Raji (cell line): ENCODE measurements around the gene FBP1.

Source experiments
- POLR2A ChIP-seq: IDR thresholded peaks from 2 replicates; pipeline ENCODE4 v1.6.1; 2011; ENCODE audit warnings: low read depth, low read length, control low read depth; ENCODE audit not compliant: insufficient read depth

Gene FBP1

DNA sequence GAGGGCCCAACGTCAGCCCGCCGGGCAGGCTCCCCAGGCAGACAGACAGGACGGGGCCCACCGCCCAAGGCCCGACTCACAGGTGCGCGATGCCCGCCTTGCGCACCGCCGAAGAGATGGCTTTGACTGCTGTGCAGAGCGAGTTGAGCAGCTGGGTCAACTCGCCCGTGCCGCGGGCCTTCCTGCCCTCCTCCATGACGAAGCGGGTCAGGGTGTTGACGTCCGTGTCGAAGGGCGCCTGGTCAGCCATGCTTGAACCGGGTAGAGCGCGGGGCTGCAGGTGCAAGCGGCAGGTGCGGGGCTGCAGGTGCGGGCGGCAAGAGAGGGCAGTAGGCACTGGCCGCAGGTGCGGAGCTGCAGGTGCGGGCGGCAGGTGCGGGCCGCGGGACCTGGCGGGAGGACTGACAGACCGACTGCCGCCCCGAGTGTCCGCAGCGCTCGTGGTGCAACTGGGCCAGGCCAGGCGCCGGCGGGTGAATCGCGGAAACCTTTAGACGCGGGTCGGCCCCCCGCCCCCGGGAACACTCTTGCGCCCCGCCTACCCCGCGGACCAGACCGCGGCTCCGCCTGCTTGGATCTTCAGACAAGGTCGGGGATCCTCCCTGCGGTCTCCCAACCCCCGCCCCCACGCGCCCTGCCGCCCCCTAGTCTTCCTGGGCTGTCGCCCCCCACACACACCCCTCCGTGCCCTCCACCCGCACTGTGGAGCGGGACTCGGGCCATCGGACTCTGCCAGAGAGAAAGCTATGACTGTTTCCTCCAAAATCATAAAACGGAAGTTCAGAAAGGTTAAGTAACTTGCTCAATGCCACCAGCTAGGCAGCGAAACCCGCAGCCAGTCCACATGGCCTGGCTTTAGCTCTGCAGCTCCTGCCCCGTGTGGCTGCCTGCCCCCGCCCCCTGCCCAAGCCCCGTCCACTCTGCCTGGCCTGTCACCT lies at the start of gene FBP1:
Gene FBP1, minus strand, starts transcription at position 458 of the 938 bp plus-strand sequence. Its CDS starts 208 bp downstream, at position 250.
- TF ChIP-seq POLR2A, result no peak

DNA sequence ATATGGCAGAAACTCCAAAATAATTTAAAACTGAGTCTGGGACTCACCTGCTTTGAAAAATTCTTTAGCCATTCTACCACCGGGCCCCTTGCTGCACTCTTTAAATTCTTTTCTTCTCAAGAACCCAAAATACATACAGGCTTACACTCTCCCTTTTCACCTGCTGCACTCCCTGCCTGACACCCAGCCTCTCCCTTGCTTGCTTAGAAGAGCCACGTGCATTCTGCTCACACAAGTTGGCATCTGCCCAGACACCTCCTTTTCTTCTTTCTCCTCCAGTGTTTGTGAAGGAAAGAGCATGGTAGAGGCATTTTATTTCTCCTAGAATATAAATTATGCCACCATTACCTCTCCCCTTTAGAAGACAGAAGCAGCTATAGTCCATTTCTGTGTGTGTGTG lies 48.1 kb upstream of the FBP1 start:
- TF ChIP-seq POLR2A, result no peak

DNA sequence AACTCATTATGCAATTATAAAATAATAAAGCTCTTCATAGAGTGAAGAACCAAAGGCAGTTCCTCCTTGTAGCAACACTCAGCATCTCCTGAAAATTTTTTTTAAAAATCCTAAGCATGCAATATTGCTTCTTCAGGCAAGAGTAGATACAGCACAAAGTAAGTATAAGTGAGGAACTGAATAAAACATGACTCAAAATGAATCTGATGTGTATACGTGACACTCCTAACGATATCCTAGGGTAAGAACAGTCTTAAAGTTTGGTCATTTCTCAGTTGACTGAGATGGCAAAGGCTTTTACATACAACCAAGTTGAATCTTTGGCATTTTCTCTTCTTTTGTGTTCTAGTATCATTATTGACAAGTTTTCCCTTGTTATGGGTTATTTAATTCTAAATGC lies 46.0 kb upstream of the FBP1 start:
- no peak for TF ChIP-seq POLR2A

DNA sequence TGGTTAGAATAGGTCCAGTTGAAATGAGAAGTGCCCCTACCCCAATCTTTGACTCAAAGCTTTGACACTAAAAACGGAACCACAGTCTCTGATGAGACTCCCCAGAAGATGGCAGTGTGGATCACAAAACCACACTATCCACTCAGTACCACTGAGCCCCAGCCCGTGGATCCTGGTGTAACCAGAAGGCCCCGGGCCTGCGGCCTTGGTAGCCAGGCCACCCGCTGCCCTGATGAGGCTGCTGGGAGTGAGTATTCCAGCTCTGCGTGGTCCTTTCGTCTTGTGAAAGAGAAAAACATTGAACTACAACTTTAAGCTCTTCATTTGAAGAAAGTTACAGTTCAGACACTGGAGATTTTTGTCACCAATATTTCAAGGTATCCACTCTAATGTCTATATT lies 42.2 kb upstream of the FBP1 start:
- TF ChIP-seq POLR2A, result no peak

DNA sequence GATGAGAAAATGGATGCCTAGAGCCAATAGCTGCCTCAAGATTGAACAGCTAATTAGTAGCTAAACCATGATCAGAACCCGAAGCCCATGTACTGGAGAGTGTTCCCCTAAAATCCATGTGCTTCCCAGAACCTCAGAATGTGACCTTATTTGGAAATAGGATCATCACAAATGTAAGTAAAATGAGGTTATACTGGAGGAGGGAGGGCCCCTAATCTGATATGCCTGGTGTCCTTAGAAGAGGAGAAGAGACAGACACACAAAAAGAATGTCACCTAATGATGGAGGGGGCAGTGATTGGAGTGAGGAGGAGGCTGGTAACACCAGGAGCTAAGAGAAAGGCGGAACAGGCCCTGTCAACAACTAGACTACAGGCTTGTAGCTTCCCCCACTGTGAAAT lies 41.3 kb upstream of the FBP1 start:
- no peak for TF ChIP-seq POLR2A

DNA sequence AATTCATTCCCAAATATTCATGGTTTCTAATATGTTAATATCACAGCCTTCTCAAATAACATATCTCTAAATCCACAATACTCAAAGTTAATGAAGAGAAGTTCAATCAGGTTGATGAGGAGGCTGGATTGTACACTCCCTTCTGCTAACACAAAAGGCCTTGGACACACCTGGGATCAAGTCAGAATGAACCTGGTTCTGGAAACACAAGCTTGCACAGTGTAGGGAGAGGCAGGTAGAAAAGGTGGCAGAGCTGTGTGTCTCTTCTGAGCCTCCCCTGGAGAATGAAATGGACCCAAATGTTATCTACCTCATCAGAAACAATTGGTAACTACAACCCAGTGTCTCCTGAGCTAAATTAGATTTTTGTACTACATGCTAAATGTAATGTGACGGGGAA lies 40.7 kb upstream of the FBP1 start:
- TF ChIP-seq POLR2A, result no peak

DNA sequence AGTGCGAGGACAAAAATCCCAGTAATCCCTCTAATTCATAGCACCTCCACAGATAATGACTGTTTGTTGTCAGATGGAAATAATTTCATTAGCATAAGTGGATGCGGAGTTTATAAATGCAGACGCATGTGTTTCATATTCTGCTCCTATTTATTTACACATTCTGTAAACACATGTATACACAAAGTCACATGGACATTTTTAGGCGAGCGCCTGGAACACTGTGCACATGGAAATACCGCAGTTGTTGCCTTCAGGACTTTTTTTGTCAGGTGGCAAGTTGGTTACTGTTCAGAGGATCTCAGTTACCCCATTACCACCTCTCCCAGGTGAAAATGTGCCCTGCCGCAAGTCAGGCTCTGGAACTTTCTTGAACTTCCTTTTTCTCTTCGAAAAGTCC lies 40.3 kb upstream of the FBP1 start:
- TF ChIP-seq POLR2A, result no peak

DNA sequence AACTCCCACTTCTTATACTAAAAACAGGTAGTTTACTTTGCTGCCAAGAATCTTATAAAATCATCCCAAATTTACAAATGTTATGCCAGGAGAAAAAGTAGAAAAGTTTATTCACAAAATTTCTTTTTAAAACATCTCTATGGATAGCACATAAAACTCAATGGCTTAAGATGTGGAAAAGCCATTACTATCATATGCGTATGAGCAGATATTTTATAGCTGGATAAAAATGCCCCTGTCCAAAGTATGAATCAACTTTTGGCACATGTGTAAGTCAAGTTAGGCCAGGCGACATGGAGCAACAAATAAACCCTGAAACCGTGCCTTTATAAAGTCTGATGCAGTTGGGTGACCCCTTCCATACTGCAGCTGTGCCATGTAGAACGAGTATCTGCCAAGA lies 38.6 kb upstream of the FBP1 start:
- no peak for TF ChIP-seq POLR2A

DNA sequence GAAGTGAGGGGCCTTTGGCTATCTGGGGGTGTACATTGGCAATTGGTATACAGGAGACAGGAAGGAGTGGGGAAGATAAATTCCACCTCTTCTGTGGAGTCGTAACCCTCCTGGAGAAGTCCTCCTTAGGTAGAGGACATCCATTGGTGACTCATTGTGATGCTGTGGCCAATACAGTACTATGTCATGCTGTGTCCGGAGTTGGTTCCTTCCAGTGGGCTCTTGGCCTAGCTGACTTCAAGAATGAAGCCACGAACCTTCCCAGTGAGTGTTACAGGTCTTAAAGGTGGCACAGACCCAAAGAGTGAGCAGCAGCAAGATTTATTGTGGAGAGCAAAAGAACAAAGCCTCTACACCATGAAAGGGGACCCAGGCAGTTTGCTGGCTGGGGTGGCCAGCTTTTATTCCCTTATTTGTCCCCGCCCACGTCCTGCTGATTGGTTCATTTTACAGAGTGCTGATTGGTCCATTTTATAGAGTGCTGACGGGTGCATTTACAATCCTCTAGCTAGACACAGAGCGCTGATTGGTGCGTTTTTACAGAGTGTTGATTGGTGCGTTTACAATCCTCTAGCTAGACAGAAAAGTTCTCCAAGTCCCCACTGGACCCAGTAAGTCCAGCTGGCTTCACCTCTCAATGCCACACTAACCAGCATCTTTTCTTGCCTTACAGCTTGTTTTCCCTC lies 37.3 kb upstream of the FBP1 start:
- no peak for TF ChIP-seq POLR2A

DNA sequence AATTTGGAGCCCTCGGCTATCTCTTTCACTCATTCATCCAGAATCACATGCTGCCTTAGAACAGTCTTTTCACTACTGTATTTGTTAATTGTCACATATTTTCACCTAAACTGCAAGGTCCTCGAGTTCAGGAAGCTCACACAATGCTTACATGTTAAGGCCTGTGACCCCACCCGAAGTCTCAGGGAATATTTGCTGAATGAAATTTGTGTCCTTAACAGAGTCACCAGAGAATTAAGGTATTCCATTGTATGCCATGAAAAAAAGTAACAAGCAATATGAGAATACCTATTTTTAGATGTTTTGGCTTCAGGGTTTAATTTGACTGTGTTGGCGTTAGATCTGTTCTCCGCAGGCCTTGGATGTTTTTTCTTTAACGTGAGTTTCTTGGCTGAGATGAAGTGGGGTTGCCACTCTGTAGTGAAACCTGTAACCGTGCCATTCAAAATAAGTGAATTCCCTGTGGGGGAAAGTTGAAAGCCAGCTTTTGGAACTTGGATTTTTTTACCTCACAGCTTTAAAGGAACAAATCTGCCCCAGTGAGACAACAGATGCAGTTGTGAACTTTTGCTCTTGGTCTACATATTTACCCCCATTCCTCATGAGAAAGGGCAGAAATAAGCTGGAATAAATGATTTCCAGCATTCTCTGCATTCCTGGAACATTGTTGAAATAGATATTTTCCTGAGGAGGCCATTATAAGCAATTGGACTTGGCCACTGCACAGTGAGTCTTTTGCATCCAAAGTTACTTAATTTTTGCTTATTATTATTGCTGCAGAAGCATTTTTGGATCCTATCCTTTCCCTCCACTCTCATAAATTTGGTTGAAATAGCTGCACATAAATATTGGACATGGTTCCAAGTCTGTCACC lies 35.9 kb upstream of the FBP1 start:
- TF ChIP-seq POLR2A, result no peak

DNA sequence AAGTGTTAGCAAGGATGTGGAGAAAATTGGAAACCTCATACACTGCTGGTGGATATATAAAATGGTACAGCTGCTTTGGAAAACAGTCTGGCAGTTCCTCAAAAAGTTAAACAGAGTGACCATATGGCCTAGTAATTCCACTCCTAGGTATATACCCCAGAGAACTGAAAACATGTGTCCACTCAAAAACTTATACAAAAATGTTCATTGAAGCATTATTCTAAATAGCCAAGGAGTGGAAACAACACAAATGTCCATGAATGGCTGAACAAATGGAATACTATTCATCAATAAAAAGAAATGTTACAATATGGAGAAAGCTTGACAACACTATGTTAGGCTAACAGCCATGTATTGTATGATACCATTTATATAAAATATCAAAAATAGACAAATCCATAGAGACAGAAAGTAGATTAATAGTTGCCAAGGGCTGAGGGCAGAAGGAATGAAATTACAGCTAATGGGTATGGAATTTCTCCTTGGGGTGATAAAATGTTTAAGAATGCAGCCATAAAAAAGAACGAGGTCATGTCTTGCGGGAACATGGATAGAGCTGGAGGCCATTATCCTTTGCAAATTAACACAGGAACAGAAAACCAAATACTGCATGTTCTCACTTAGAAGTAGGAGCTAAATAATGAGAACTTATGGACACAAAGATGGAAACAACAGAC lies 33.6 kb upstream of the FBP1 start:
- no peak for TF ChIP-seq POLR2A

DNA sequence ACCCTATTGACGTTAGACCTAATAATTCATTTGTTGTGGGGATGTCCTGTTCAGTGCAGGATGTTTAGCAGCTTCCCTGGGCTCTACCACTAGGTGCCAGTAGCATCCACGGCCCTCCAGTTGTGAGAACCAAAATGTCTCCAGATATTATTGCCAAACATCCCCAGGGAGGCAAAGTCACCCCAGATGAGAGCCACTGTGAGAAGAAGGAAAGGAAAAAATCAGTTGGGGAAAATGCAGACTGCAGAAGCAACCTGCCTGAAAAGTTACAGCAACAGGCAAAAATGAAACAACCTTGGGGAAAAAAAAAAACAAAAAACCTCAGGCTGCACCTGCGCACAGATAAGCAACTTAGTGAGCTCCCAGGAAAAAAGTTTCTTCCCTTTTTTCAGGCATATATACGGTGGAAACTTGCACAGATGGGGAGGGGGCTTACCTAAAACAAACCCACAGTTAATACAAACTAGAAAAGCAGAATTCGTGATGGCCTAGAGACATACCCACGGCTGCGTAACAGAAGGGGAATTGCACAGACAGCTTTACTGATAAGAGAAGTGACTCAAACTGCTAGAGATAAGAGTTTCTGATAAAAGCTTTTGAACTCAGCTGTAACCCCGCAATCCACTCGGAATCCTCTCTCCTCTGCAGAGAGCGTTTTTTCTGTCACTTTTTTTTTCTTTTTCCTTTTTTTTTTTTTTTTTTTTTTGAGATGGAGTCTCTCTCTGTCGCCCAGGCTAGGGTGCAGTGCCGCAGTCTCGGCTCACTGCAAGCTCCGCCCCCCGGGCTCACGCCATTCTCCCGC lies 29.8 kb upstream of the FBP1 start:
- TF ChIP-seq POLR2A, result no peak

DNA sequence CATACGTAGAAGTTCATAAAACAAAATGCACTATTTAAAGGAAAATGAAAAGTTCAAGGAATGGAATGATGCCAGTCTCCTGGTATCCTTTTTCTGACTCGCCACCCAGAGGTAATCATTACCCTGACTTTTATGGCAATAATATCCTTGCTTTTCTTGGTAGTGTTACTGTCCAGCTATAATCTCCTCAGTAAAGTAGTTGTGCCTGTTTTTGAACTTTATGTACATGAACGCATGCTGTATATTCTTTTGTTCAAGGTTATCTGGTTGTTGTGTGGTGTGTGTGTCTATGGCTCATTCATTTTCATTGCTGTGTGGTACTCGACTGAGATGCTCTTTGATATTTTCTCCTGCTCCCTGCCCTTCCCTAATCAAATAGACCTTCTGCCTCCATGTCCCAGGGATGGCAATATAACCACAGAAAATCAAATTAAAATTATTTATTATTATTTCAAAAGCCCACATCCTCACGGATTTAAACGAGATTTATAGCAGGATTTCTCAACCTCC lies 29.2 kb upstream of the FBP1 start:
- TF ChIP-seq POLR2A, result no peak
